Right lobe of liver (tissue), 4 donors: Measurements from ENCODE around the gene NCKAP5.

ENCODE experiments used
- POLR2A ChIP-seq: fragments of 450-650 bp; IDR thresholded peaks from one replicate; pipeline ENCODE4 v1.6.1; 2017; ENCODE audit warnings: antibody characterized with exemption, mild to moderate bottlenecking
- TF ChIP-seq, protein P1 (sequence below), 4 donors: fragments of 200-600 bp in 3 of 4; fragments of 450-650 bp in 1 of 4; IDR thresholded peaks; one replicate each; pipeline versions ENCODE4 v1.5.1 to v1.8.0; 2016 to 2022; ENCODE audit warnings: antibody characterized with exemption in 4 of 4, mild to moderate bottlenecking in 2 of 4
- donor health status: DM: no; HTN: no; CAD: no.
- donor health status: DM: no; HTN: no; CAD: no.
- donor health status: DM: no; HTN: yes; CAD: no.

DNA sequence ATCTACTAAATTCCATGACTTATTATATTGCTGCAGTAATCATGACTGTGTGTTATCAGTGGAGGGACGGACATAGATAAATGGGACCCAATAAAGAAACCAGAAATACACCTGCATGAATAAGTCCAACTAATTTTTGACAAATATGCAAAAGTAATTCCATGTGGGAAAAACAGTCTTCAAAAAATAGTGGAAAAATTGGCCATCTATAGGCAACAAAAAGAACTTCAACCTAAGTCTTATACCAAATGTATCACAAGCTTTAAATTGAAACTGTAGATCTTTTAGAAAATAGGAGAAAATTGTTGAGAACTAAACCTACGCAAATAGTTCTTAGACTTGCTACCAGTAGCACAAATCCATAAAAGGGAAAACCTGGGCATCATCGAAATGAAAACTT lies 376.2 kb downstream of the NCKAP5 start:
- no peak for TF ChIP-seq POLR2A
- TF ChIP-seq, protein P1, sequence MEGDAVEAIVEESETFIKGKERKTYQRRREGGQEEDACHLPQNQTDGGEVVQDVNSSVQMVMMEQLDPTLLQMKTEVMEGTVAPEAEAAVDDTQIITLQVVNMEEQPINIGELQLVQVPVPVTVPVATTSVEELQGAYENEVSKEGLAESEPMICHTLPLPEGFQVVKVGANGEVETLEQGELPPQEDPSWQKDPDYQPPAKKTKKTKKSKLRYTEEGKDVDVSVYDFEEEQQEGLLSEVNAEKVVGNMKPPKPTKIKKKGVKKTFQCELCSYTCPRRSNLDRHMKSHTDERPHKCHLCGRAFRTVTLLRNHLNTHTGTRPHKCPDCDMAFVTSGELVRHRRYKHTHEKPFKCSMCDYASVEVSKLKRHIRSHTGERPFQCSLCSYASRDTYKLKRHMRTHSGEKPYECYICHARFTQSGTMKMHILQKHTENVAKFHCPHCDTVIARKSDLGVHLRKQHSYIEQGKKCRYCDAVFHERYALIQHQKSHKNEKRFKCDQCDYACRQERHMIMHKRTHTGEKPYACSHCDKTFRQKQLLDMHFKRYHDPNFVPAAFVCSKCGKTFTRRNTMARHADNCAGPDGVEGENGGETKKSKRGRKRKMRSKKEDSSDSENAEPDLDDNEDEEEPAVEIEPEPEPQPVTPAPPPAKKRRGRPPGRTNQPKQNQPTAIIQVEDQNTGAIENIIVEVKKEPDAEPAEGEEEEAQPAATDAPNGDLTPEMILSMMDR (IDR thresholded peaks at IDR 0.05) = no peak
